ENCODE results near the gene SEPHS1.

GRCh38 chr10:13386021-13386420, 37.9 kb upstream of the SEPHS1 start:
- TF ChIP-seq, protein P1, sequence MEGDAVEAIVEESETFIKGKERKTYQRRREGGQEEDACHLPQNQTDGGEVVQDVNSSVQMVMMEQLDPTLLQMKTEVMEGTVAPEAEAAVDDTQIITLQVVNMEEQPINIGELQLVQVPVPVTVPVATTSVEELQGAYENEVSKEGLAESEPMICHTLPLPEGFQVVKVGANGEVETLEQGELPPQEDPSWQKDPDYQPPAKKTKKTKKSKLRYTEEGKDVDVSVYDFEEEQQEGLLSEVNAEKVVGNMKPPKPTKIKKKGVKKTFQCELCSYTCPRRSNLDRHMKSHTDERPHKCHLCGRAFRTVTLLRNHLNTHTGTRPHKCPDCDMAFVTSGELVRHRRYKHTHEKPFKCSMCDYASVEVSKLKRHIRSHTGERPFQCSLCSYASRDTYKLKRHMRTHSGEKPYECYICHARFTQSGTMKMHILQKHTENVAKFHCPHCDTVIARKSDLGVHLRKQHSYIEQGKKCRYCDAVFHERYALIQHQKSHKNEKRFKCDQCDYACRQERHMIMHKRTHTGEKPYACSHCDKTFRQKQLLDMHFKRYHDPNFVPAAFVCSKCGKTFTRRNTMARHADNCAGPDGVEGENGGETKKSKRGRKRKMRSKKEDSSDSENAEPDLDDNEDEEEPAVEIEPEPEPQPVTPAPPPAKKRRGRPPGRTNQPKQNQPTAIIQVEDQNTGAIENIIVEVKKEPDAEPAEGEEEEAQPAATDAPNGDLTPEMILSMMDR (conservative IDR thresholded peaks at IDR 0.05): no peak
- TF ChIP-seq EZH2 (IDR thresholded peaks at IDR 0.05; ENCODE audit: low read depth): no peak
